HG03520 (cell line): Measurements from ENCODE around the gene SPHK1.

Experiments
- ATAC-seq: cut with Tn5 transposase; IDR thresholded peaks from one replicate; pipeline ENCODE4 v1.9.1; 2021; ENCODE audit warnings: mild to moderate bottlenecking, moderate library complexity; ENCODE audit not compliant: unreplicated experiment

Gene SPHK1

DNA sequence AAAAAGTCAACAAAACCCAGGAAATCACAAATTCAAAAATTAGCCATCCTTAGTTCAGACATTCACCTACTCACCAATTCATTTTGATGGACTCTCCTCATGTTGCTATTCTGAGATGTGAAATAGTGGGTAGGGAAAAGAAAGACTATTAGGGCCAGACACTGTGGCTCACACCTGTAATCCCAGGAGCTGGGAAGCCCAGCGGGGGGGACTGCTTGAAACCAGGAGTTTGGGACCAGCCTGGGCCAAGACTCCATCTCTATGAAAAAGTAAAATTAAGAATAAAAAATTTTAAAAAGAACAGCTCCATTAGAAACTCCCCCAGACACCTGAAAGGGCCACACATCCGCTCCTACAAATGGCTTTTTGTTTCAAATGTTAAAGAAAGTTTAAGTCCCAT is 47.1 kb downstream of the SPHK1 start:
- ATAC-seq = no peak

DNA sequence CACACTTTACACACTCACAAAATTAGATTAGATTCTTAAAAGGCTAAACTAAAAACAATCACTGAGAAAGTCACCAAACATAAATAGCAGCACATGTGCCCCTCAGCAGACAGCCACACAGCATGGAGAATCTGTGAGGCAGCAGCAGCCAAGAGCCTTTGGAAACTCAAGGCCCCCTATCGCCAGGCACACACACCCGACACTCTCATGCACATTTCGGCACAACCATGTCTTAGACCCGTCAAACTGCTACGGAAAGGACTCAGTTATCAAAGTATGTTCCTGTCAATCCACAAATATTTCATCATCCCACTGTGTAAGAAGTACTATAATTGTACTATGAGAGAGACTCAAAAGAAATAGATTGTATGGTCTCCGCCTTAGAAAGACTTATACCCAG is 47.6 kb downstream of the SPHK1 start:
- ATAC-seq = no peak

GRCh38 chr17:76432712-76433336 is 48.4 kb downstream of the SPHK1 start:
- no peak for ATAC-seq

DNA sequence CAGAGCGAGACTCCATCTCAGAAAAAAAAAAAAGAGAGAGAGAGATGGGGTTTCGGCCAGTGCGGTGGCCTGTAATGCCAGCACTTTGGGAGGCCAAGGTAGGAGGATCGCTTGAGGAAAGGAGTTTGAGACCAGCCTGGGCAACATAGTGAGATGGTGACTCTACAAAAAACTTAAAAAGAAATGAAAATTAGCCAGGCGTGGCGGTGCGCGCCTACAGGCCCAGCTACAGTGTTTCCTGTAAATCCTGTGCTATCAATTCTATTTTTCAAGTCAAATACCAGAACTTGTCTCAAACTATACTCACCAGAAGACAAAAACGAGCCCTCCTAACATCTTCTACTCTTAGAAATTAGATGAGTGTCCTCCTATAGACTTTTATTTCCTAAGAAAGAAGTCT is 49.3 kb downstream of the SPHK1 start:
- ATAC-seq = no peak

DNA sequence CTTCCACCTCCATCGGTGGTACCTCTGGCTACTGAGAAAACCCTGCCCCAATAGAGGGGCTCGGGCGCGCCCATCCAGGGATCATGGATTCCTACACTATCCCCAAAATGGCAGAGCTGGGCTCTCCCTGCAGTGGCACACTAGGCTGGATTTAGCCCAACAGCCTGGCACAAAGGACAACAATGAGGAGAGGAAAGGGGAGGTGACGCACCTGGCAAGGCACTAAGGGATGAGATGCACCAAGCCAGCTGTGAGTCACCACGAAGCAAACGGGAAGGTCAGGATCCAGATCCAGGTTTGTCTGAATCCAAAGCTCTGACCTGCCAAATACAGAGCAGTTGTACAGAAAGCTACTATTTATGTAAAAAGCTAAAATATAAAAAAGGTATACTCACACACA is 50.5 kb downstream of the SPHK1 start:
- no peak for ATAC-seq

DNA sequence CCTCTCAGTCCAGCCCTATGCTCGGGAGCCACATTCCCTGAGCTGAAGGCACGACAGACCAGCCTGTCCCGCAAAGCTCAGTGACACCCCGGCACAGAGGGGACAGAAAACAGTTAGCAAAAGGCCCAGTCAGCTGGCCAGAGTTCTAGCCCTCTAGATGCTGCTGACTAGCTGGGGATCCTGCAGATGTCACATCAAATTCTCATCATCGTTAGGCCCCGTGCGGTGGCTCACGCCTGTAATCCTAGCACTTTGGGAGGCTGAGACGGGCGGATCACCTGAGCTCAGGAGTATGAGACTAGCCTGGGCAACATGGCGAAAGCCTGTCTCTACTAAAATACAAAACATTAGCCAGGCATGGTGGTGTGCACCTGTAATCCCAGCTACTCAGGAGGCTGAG is 51.3 kb downstream of the SPHK1 start:
- no peak for ATAC-seq
